HCT116 (cell line): Measurements from ENCODE around the gene LTB4R2.

Experiments
- CTCF ChIP-seq, 3 experiments: fragments of 200-600 bp in 1 of 3; sonication (generic) in 1 of 3; IDR thresholded peaks in 2 of 3; conservative IDR thresholded peaks in 1 of 3; 2 replicates each; pipeline ENCODE4 v1.5.1; 2012 to 2017; ENCODE audit warnings: low read depth in 2 of 3, low read length in 2 of 3, antibody characterized with exemption in 1 of 3, borderline replicate concordance in 1 of 3, control low read depth in 1 of 3, mild to moderate bottlenecking in 1 of 3, mixed read lengths in 1 of 3, mixed run types in 1 of 3, moderate library complexity in 1 of 3; ENCODE audit not compliant: insufficient read depth in 1 of 3
- EGR1 ChIP-seq: IDR thresholded peaks from 2 replicates; pipeline ENCODE4 v1.6.1; 2012; ENCODE audit warnings: low read depth
- EZH2 ChIP-seq: fragments of 200-600 bp; sonication (generic); IDR thresholded peaks from 2 replicates; pipeline ENCODE4 v1.6.1; 2017; ENCODE audit warnings: antibody characterized with exemption, mixed run types
- JUND ChIP-seq: IDR thresholded peaks from 2 replicates; pipeline ENCODE4 v1.6.1; 2012
- POLR2A ChIP-seq: IDR thresholded peaks from 2 replicates; pipeline ENCODE4 v1.7.0; 2011; ENCODE audit warnings: borderline replicate concordance; ENCODE audit not compliant: insufficient read depth, insufficient read length; ENCODE audit errors: extremely low read depth
- POLR2AphosphoS5 ChIP-seq: IDR thresholded peaks from 2 replicates; pipeline ENCODE4 v1.6.1; 2011; ENCODE audit warnings: mild to moderate bottlenecking, low read depth, low read length, moderate library complexity
- RAD21 ChIP-seq: IDR thresholded peaks from 2 replicates; pipeline ENCODE4 v1.6.1; 2012; ENCODE audit warnings: low read depth, mild to moderate bottlenecking
- REST ChIP-seq: IDR thresholded peaks from 2 replicates; pipeline ENCODE4 v1.6.1; 2012; ENCODE audit warnings: low read depth
- SIN3A ChIP-seq: IDR thresholded peaks from 2 replicates; pipeline ENCODE4 v1.6.1; 2012; ENCODE audit warnings: low read depth
- SRF ChIP-seq: IDR thresholded peaks from 2 replicates; pipeline ENCODE4 v1.6.1; 2012; ENCODE audit warnings: low read depth
- YY1 ChIP-seq: IDR thresholded peaks from 2 replicates; pipeline ENCODE4 v1.6.1; 2011; ENCODE audit warnings: low read length, low read depth, moderate library complexity, mild to moderate bottlenecking; ENCODE audit not compliant: insufficient replicate concordance; ENCODE audit errors: extremely low read depth
- ZFX ChIP-seq: fragments of 450-650 bp; IDR thresholded peaks from 2 replicates; pipeline ENCODE4 v1.6.1; 2017
- ZNF274 ChIP-seq: fragments of 200-500 bp; sonication (Bioruptor generic); IDR thresholded peaks from 2 replicates; pipeline ENCODE4 v1.6.1; 2014; ENCODE audit warnings: mild to moderate bottlenecking, low read depth, low read length, inconsistent platforms

- TF ChIP-seq JUND (no peak), POLR2AphosphoS5 (no peak), POLR2A (no peak), CTCF (IDR thresholded peaks at IDR 0.05 in 2 of 3, conservative IDR thresholded peaks at IDR 0.05 in 1 of 3; ENCODE audit: borderline replicate concordance in 1 of 3, insufficient read depth in 1 of 3, low read depth in 2 of 3, low read length in 2 of 3) (no peak), RAD21 (no peak), ZFX (no peak), YY1 (no peak), EZH2 (no peak), SIN3A (no peak), REST (no peak), EGR1 (no peak), SRF (no peak), ZNF274 (no peak)
Measured at GRCh38 chr14:24263848-24264247, 46.1 kb upstream of the LTB4R2 start.
